GM06990 (cell line): Measurements from ENCODE around the gene SKI.

Source experiments
- DNase-seq: peaks from one replicate; pipeline ENCODE4 v3.0.0-alpha.2; 2011; ENCODE audit not compliant: insufficient read length; ENCODE audit errors: extremely low read depth
- H3K27me3 ChIP-seq: replicated peaks from 2 replicates; pipeline ENCODE4 v1.6.0; 2011; ENCODE audit warnings: low read length; ENCODE audit not compliant: control insufficient read depth, insufficient read depth
- H3K36me3 ChIP-seq: 2 replicates; pipeline ENCODE4 v1.5.1; 2011; ENCODE audit warnings: low read length; ENCODE audit not compliant: control insufficient read depth, insufficient read depth
- H3K4me3 ChIP-seq: replicated peaks from 2 replicates; pipeline ENCODE4 v1.5.1; 2011; ENCODE audit warnings: low read depth, mild to moderate bottlenecking, control low read depth, low read length
- CTCF ChIP-seq: IDR thresholded peaks from 2 replicates; pipeline ENCODE4 v1.5.1; 2011; ENCODE audit warnings: low read length, control low read depth, mild to moderate bottlenecking, inconsistent platforms; ENCODE audit not compliant: insufficient read depth, poor library complexity, severe bottlenecking

Gene SKI

GRCh38 chr1:2248127-2248826 is 20.2 kb downstream of the SKI start:
- DNase-seq: no peak
- no peak for TF ChIP-seq CTCF
- no peaks in the 10 kb centered on the region for H3K36me3 ChIP-seq
- H3K4me3 ChIP-seq: no peak overlapping the region
- no peaks in the 10 kb centered on the region for H3K27me3 ChIP-seq

- TF ChIP-seq CTCF: no peak
- H3K4me3 ChIP-seq: no peak overlapping the region
These were observed 20.9 kb downstream of the SKI start for GRCh38 chr1:2248854-2249558.

GRCh38 chr1:2249559-2249906 is 21.4 kb downstream of the SKI start:
- H3K4me3 ChIP-seq: no peak overlapping the region
- no peak for TF ChIP-seq CTCF
- no peak for DNase-seq
- H3K36me3 ChIP-seq: peaks cover 2% of the 10 kb centered on the region; the same call in 1 of the 2 replicates
- no peaks in the 10 kb centered on the region for H3K27me3 ChIP-seq

More at GRCh38 chr1:2248854-2249558, 20.9 kb downstream of the SKI start:
- no peak for DNase-seq
- no peaks in the 10 kb centered on the region for H3K27me3 ChIP-seq
- peaks cover 2% of the 10 kb centered on the region; the same call in 1 of the 2 replicates for H3K36me3 ChIP-seq

GRCh38 chr1:2250721-2251281 is 22.7 kb downstream of the SKI start:
- no peak for TF ChIP-seq CTCF
- no peak for DNase-seq
- peaks cover 2% of the 10 kb centered on the region; the same call in 1 of the 2 replicates for H3K36me3 ChIP-seq
- no peaks in the 10 kb centered on the region for H3K27me3 ChIP-seq
- H3K4me3 ChIP-seq: no peak overlapping the region

- Histone ChIP-seq H3K4me3 (no peak overlapping the region), H3K27me3 (no peaks in the 10 kb centered on the region), H3K36me3 (peaks cover 2% of the 10 kb centered on the region; the same call in 1 of the 2 replicates)
- DNase-seq: no peak
- no peak for TF ChIP-seq CTCF
These were observed 23.2 kb downstream of the SKI start for GRCh38 chr1:2251363-2251762.
